Osteocyte (in vitro differentiated cells): ENCODE results near the gene SNAPIN. TPM values are rescaled to one million over a fixed set of nuclear protein-coding genes. Genes with fewer than 3 reads are reported as not detected.

Experiments used
- DNase-seq: peaks from one replicate; pipeline ENCODE4 v3.0.0; 2021; ENCODE audit warnings: mixed read lengths; ENCODE audit not compliant: unreplicated experiment; ENCODE audit errors: extremely low spot score
- H3K27ac Mint-ChIP-seq: one replicate; pipeline ENCODE4 v1.8.0; 2021; ENCODE audit warnings: mild to moderate bottlenecking, mixed read lengths; ENCODE audit not compliant: unreplicated experiment
- H3K27me3 Mint-ChIP-seq: one replicate; pipeline ENCODE4 v1.8.0; 2021; ENCODE audit warnings: mixed read lengths; ENCODE audit not compliant: unreplicated experiment
- H3K36me3 Mint-ChIP-seq: one replicate; pipeline ENCODE4 v1.8.0; 2021; ENCODE audit warnings: mixed read lengths; ENCODE audit not compliant: unreplicated experiment
- H3K4me1 Mint-ChIP-seq: one replicate; pipeline ENCODE4 v1.8.0; 2021; ENCODE audit warnings: mixed read lengths; ENCODE audit not compliant: unreplicated experiment
- H3K4me3 Mint-ChIP-seq: one replicate; pipeline ENCODE4 v1.8.0; 2021; ENCODE audit warnings: mild to moderate bottlenecking, moderate library complexity, mixed read lengths; ENCODE audit not compliant: unreplicated experiment
- H3K9me3 Mint-ChIP-seq: one replicate; pipeline ENCODE4 v1.8.0; 2021; ENCODE audit warnings: mixed read lengths; ENCODE audit not compliant: unreplicated experiment
- total RNA-seq: library from RNA; stranded (reverse); gene quantifications from 2 replicates; pipeline ENCODE4 v1.2.1, GENCODE V29; 2021
- TF ChIP-seq, protein P1 (sequence below): fragments of 200-600 bp; sonication (generic); IDR thresholded peaks from 2 replicates; pipeline ENCODE4 v1.5.0; 2021; ENCODE audit warnings: antibody characterized with exemption, mild to moderate bottlenecking, moderate library complexity

The SNAPIN gene
- total RNA-seq, 1 donor from 2014 or later = 46.3 TPM

DNA sequence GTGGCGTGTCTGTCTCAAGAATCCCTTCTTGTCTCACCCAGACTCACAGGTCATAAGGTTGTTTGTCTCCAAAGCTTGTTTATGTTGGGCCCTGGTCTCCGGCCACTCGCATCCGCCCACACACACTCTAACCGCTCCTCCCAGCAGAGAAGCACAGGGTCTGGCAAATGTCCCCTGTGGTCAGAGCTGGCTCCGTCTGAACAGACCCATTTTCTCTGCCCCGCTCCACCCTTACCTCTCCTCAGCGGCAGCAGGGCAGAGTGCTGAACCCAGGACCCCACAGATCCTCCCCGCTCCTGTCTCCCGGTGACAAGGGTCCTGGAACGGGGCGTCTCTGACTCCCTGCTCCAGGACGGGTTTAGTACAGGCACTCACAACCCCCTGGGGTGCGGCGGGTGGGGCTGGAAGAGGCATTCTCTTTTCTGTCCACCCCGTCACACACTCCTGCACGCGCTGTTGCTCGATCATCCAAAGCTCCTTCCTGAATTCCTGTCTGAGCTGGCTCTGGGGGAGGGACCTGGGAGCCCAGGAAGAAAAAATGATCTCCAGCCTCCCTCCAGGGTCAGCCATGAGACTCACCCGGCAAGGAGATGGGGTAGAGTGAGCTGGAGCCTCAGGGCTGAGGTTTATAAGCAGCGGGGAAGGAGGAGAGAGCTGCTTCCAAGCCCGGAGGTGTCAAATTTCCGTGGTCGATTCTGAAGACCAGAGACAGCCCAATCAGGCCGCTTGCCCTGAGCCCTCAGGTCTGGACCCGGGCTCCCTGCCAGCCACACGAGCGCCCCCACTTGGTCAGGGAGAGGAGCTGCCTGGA lies 31.4 kb upstream of the SNAPIN start, which contains the start of gene S100A13:
S100A13 (minus strand) TSS at position 602 of the 811 bp plus-strand sequence. CDS start 1,033 bp downstream, outside the sequence.
- H3K27ac Mint-ChIP-seq = peak within 1 kb of the TSS; percentile 98
- peaks cover 15% of the 10 kb centered on the region for H3K36me3 Mint-ChIP-seq
- H3K9me3 Mint-ChIP-seq = no peaks in the 10 kb centered on the region
- no peaks in the 10 kb centered on the region for H3K27me3 Mint-ChIP-seq
- TF ChIP-seq, protein P1, sequence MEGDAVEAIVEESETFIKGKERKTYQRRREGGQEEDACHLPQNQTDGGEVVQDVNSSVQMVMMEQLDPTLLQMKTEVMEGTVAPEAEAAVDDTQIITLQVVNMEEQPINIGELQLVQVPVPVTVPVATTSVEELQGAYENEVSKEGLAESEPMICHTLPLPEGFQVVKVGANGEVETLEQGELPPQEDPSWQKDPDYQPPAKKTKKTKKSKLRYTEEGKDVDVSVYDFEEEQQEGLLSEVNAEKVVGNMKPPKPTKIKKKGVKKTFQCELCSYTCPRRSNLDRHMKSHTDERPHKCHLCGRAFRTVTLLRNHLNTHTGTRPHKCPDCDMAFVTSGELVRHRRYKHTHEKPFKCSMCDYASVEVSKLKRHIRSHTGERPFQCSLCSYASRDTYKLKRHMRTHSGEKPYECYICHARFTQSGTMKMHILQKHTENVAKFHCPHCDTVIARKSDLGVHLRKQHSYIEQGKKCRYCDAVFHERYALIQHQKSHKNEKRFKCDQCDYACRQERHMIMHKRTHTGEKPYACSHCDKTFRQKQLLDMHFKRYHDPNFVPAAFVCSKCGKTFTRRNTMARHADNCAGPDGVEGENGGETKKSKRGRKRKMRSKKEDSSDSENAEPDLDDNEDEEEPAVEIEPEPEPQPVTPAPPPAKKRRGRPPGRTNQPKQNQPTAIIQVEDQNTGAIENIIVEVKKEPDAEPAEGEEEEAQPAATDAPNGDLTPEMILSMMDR = peak; percentile 82
- peak within 1 kb of the TSS; percentile 87 for H3K4me3 Mint-ChIP-seq
- peaks cover 79% of the 10 kb centered on the region for H3K4me1 Mint-ChIP-seq
- DNase-seq = peak; percentile 94

DNA sequence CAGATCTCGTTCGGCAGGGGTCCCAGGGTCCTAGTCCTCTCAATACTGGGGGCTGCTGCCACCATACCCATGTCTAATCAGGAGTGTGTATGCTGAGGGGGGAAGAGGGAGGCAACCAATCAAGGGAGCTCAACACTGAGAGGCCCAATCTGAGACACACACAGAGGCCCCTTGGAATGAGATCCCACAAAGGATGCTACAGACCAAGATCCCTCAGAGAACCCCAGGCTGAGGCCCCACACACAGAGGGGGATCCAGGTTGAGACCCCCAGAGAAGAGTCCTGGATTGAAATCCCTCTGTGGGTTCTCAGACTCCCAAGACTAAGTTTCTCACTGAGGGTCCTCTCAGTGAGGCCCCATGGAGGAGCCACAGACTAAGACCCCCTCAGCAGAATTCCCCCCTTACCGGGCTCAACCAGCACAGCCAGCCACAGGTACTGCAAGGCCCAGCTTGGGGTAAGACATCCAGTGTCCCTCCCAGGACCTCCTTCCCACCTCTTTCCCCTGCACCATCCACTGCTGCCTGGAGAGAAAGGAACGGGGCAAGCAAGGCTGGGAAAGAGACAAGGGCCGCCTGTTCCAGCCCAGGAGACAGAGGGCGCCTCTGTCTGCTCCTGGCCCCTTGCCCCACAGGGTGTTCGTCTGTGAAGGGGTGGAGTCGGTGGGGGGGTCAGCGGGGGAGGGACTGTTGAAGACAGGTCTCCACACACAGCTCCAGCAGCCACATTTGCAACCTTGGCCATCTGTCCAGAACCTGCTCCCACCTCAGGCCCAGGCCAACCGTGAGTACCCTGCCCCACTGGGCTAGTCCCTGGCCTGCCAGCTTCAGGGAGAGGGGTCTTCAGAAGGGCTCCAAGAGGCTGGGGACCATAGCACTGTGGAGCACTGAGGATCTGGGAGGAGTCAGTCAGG lies 30.5 kb upstream of the SNAPIN start, which contains the start of gene S100A1:
S100A1 (plus strand) TSS at position 720 of the 912 bp plus-strand sequence. CDS start 2,088 bp downstream, outside the sequence.
- peaks cover 12% of the 10 kb centered on the region for H3K36me3 Mint-ChIP-seq
- no peak for DNase-seq
- no peaks in the 10 kb centered on the region for H3K27me3 Mint-ChIP-seq
- H3K4me3 Mint-ChIP-seq = peak within 1 kb of the TSS; percentile 87
- peak within 1 kb of the TSS; percentile 98 for H3K27ac Mint-ChIP-seq
- H3K4me1 Mint-ChIP-seq = peaks cover 79% of the 10 kb centered on the region
- TF ChIP-seq, protein P1 = no peak
- no peaks in the 10 kb centered on the region for H3K9me3 Mint-ChIP-seq

DNA sequence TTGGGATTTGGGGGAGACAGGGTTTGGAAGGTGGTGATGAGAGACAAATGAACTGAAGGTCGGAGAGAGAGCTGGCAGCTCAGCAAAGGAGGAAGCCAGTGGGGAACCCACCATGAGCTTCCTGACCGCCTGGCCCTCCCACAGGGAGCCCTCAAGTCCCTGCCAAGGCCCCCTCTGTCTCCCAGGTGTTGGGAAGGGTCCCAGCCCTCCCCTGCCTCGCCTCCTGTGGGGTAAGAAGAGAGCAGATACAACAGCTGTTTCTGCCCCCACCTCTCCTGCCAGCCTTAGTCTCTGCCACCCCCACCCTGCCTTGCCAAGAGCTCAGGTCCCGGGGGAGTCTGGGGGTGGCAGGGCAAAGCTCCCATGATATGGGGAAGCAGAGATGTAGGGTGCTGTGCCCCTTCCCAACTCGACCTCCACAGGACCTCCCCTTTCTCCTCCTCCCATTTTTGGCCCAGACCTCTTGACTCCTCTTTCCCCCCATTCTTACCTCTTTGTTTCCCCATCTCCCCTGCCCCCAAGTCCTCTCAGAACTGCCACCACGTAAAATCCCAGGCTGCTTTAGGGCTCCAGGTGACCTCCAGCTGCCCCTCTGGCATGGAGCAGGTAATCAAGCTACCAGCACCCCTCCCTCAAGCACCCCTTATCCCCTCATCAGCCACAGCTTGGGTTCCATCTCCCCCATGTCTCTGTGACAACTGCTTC lies 29.7 kb upstream of the SNAPIN start:
- peak overlapping the region; percentile 49 for H3K27ac Mint-ChIP-seq
- no peaks in the 10 kb centered on the region for H3K27me3 Mint-ChIP-seq
- TF ChIP-seq, protein P1 = no peak
- no peak for DNase-seq
- H3K36me3 Mint-ChIP-seq = peaks cover 10% of the 10 kb centered on the region
- H3K4me1 Mint-ChIP-seq = peaks cover 82% of the 10 kb centered on the region
- H3K9me3 Mint-ChIP-seq = no peaks in the 10 kb centered on the region
- H3K4me3 Mint-ChIP-seq = no peak overlapping the region

DNA sequence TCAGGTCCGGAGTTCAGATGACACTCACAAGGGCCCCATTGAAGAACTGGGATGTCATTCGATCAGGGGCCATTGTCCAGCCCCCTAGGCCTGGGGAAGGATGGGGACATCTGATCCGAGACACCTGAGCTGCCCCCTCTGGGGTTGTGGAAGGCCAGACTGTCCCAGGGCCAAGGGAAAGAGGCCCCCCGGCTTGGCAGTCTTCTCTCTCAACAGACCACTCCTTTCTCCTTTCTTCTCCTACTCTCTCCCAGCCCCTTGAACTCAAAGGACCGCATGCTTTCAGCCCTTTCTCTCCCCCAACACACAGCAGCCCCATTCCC lies 29.2 kb upstream of the SNAPIN start:
- H3K36me3 Mint-ChIP-seq = peaks cover 5% of the 10 kb centered on the region
- H3K4me3 Mint-ChIP-seq = no peak overlapping the region
- no peaks in the 10 kb centered on the region for H3K27me3 Mint-ChIP-seq
- H3K27ac Mint-ChIP-seq = peak overlapping the region; percentile 64
- H3K4me1 Mint-ChIP-seq = peaks cover 78% of the 10 kb centered on the region
- no peak for DNase-seq
- TF ChIP-seq, protein P1 = no peak
- H3K9me3 Mint-ChIP-seq = no peaks in the 10 kb centered on the region
